GM19324 (cell line): Measurements from ENCODE around the gene MDC1.
"Not testable (repeated sequence)": the region's sequence is repeated elsewhere in the genome, so short reads cannot be mapped to it uniquely, and the experiment has no call there.

ENCODE experiments used
- ATAC-seq: cut with Tn5 transposase; IDR thresholded peaks from one replicate; pipeline ENCODE4 v1.9.1; 2021; ENCODE audit warnings: mild to moderate bottlenecking, moderate library complexity; ENCODE audit not compliant: unreplicated experiment, low FRiP score

MDC1 gene

GRCh38 chr6:30717129-30717844, at the start of gene MDC1:
MDC1 (minus strand) TSS chr6:30717281; CDS start chr6:30715175, 2,106 bp downstream.
- ATAC-seq, result peak; percentile 71

- no peak for ATAC-seq
Observed at GRCh38 chr6:30766461-30767157, 49.5 kb upstream of the MDC1 start.

GRCh38 chr6:30765495-30765894, 48.4 kb upstream of the MDC1 start:
- not testable (repeated sequence) for ATAC-seq

- ATAC-seq, result not testable (repeated sequence)
Observed at GRCh38 chr6:30764490-30765043, 47.5 kb upstream of the MDC1 start.

- no peak for ATAC-seq
Observed at GRCh38 chr6:30763618-30764489, 46.8 kb upstream of the MDC1 start.

GRCh38 chr6:30763155-30763617, 46.1 kb upstream of the MDC1 start:
- no peak for ATAC-seq

- ATAC-seq, result no peak
Observed at GRCh38 chr6:30761791-30762429, 44.8 kb upstream of the MDC1 start.

GRCh38 chr6:30760549-30760948, 43.5 kb upstream of the MDC1 start:
- ATAC-seq, result no peak

- ATAC-seq, result no peak
Observed at GRCh38 chr6:30759575-30760239, 42.6 kb upstream of the MDC1 start.

GRCh38 chr6:30757261-30757904, 40.3 kb upstream of the MDC1 start:
- no peak for ATAC-seq

- not testable (repeated sequence) for ATAC-seq
Observed at GRCh38 chr6:30756405-30757003, 39.4 kb upstream of the MDC1 start.

- ATAC-seq, result no peak
Observed at GRCh38 chr6:30754631-30755030, 37.5 kb upstream of the MDC1 start.

GRCh38 chr6:30752157-30752927, 35.3 kb upstream of the MDC1 start:
- no peak for ATAC-seq

- ATAC-seq, result no peak
Observed at GRCh38 chr6:30750379-30750668, 33.2 kb upstream of the MDC1 start.

- no peak for ATAC-seq
Observed at GRCh38 chr6:30749554-30750378, 32.7 kb upstream of the MDC1 start.

- ATAC-seq, result no peak
Observed at GRCh38 chr6:30748851-30749540, 31.9 kb upstream of the MDC1 start.
